ENCODE measurements around the gene SCLY. TPM values are rescaled to one million over a fixed set of nuclear protein-coding genes. Genes with fewer than 3 reads are reported as not detected.

SCLY gene, protein sequence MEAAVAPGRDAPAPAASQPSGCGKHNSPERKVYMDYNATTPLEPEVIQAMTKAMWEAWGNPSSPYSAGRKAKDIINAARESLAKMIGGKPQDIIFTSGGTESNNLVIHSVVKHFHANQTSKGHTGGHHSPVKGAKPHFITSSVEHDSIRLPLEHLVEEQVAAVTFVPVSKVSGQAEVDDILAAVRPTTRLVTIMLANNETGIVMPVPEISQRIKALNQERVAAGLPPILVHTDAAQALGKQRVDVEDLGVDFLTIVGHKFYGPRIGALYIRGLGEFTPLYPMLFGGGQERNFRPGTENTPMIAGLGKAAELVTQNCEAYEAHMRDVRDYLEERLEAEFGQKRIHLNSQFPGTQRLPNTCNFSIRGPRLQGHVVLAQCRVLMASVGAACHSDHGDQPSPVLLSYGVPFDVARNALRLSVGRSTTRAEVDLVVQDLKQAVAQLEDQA
- 28.7 TPM for total RNA-seq (2021; ENCODE audit: unreplicated experiment)
- polyA plus RNA-seq (2012): 11.1 and 13.4 TPM in 2 replicates
- Bru-seq, nascent RNA: percentile 74 among the genes with signal in this experiment
- BruChase-seq, experiment 1, labeled RNA remaining after a 6-hour chase: percentile 64 among the genes with signal in this experiment
- BruChase-seq, experiment 2, labeled RNA remaining after a 2-hour chase: percentile 81 among the genes with signal in this experiment
- long read RNA-seq, transcript SCLY-201 (12 exons, 2,562 nt): major isoform, 16 of 29 reads
- long read RNA-seq, partial matches to known transcripts: 4 of 29 reads
- long read RNA-seq, other reads (novel, unspliced or antisense): 7 of 29 reads

DNA sequence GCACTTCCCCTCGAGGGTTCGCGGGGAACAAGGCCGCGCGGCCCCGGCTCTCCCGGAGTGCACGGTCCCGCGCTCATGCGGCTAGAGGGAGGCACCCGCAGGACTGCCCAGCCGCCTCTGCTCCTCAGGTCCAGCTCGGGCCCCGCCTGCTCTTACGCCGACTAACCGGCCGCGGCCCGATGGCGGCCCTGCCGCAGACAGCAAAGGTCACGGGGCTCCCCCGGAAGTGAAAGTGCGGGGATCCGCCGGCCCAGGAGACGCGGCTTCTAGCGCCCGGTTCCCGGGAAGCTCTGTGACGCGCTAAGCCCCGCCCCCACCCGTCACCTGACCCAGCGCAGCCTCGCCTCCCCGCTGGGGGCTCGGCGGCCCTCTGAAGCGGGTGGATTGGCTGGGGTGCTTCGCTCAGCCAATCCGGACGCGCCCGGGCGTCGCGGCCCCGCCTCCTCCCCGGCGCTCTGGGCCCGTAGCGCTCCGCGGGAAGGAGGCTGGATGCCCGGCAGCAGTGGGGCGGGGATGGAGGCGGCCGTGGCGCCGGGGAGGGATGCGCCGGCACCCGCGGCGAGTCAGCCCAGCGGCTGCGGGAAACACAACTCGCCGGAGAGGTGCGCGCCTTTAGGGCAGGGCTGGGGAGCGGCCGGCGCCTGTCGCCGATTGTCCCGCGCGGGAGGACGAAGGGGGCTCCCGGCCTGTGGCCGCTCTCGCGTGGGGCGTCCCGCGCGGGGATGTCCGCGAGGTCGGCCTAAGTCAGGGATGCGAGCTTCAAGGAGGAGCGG, at the start of gene SCLY:
TSS of gene SCLY (plus strand) at position 460 of the 773 bp plus-strand sequence. CDS start at position 514, 54 bp downstream.
- DNase-seq (ENCODE audit: low read depth, low spot score): peak; percentile 91
- CTCF ChIA-PET: no interaction called here
- peaks cover 9 to 22% of the 10 kb centered on the region in 2 experiments; a peak in 2 of 4 replicates for H3K4me1 ChIP-seq (ENCODE audit: control insufficient read depth in 1 of 2, insufficient read depth in 2 of 2, low read length in 2 of 2)
- intact Hi-C loops (cut with micrococcal nuclease): loop anchor here (1.0 kb wide), 1 partner anchor 202 kb away; no protein-coding TSS in a partner anchor
- H4K20me1 ChIP-seq (ENCODE audit: insufficient read depth): no peaks in the 10 kb centered on the region
- peak within 1 kb of the TSS; percentile 83 for H3K4me2 ChIP-seq (ENCODE audit: low read length)
- H3K79me2 ChIP-seq (ENCODE audit: insufficient read depth, low read length): peaks cover 35% of the 10 kb centered on the region
- peaks cover 7 to 14% of the 10 kb centered on the region in 2 experiments; a peak in 3 of 4 replicates for H3K36me3 ChIP-seq (ENCODE audit: control insufficient read depth in 1 of 2, insufficient read depth in 2 of 2, low read length in 2 of 2)
- H3K9me3 ChIP-seq (ENCODE audit: control insufficient read depth in 1 of 2, insufficient read depth in 1 of 2, low read depth in 1 of 2, low read length in 2 of 2): no peaks in the 10 kb centered on the region
- H3K27me3 ChIP-seq (ENCODE audit: insufficient read depth, low read length): no peaks in the 10 kb centered on the region
- peak within 1 kb of the TSS; percentile 94 for H3K27ac ChIP-seq (ENCODE audit: low read depth, low read length)
- no TSS peak for BruUV-seq (replicated peaks)
- peak; percentile 94 for ATAC-seq
- TF ChIP-seq ZFX (IDR thresholded peaks at IDR 0.05): peak; percentile 96
- TF ChIP-seq, protein P1, sequence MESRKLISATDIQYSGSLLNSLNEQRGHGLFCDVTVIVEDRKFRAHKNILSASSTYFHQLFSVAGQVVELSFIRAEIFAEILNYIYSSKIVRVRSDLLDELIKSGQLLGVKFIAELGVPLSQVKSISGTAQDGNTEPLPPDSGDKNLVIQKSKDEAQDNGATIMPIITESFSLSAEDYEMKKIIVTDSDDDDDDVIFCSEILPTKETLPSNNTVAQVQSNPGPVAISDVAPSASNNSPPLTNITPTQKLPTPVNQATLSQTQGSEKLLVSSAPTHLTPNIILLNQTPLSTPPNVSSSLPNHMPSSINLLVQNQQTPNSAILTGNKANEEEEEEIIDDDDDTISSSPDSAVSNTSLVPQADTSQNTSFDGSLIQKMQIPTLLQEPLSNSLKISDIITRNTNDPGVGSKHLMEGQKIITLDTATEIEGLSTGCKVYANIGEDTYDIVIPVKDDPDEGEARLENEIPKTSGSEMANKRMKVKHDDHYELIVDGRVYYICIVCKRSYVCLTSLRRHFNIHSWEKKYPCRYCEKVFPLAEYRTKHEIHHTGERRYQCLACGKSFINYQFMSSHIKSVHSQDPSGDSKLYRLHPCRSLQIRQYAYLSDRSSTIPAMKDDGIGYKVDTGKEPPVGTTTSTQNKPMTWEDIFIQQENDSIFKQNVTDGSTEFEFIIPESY (IDR thresholded peaks at IDR 0.05; ENCODE audit: extremely low read depth, insufficient replicate concordance, low read length): no peak
- TF ChIP-seq EZH2 (IDR thresholded peaks at IDR 0.05): no peak
- TF ChIP-seq ELF1 (IDR thresholded peaks at IDR 0.05; ENCODE audit: borderline replicate concordance, low read depth): peak; percentile 62
- peak; percentile 76 for TF ChIP-seq EGR1 (IDR thresholded peaks at IDR 0.05; ENCODE audit: low read depth)
- TF ChIP-seq EZH2phosphoT487 (IDR thresholded peaks at IDR 0.05; ENCODE audit: borderline replicate concordance): no peak
- peak; percentile 73 for TF ChIP-seq TCF7L2 (IDR thresholded peaks at IDR 0.05; ENCODE audit: borderline replicate concordance, extremely low read depth, insufficient read depth, insufficient read length)
- peak; percentile 80 for TF ChIP-seq SIN3A (IDR thresholded peaks at IDR 0.05; ENCODE audit: low read depth)
- peak; percentile 78 for TF ChIP-seq SP1 (IDR thresholded peaks at IDR 0.05; ENCODE audit: low read depth)
- peak; percentile 40 for TF ChIP-seq POLR2A (IDR thresholded peaks at IDR 0.05; ENCODE audit: borderline replicate concordance, extremely low read depth, insufficient read depth, insufficient read length)
- no peak for TF ChIP-seq RAD21 (IDR thresholded peaks at IDR 0.05; ENCODE audit: low read depth)
- TF ChIP-seq, protein P2, sequence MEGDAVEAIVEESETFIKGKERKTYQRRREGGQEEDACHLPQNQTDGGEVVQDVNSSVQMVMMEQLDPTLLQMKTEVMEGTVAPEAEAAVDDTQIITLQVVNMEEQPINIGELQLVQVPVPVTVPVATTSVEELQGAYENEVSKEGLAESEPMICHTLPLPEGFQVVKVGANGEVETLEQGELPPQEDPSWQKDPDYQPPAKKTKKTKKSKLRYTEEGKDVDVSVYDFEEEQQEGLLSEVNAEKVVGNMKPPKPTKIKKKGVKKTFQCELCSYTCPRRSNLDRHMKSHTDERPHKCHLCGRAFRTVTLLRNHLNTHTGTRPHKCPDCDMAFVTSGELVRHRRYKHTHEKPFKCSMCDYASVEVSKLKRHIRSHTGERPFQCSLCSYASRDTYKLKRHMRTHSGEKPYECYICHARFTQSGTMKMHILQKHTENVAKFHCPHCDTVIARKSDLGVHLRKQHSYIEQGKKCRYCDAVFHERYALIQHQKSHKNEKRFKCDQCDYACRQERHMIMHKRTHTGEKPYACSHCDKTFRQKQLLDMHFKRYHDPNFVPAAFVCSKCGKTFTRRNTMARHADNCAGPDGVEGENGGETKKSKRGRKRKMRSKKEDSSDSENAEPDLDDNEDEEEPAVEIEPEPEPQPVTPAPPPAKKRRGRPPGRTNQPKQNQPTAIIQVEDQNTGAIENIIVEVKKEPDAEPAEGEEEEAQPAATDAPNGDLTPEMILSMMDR (IDR thresholded peaks at IDR 0.05 in 2 of 3, conservative IDR thresholded peaks at IDR 0.05 in 1 of 3; ENCODE audit: borderline replicate concordance in 1 of 3, insufficient read depth in 1 of 3, low read depth in 2 of 3, low read length in 2 of 3): no peak
- TF ChIP-seq POLR2AphosphoS5 (IDR thresholded peaks at IDR 0.05; ENCODE audit: low read depth, low read length): peak; percentile 82
- no peak; the same call in 1 of the 2 replicates for TF ChIP-seq CBX3 (IDR thresholded peaks at IDR 0.05; ENCODE audit: low read depth)
- TF ChIP-seq JUND (IDR thresholded peaks at IDR 0.05): no peak
- no peak for TF ChIP-seq ZNF274 (IDR thresholded peaks at IDR 0.05; ENCODE audit: low read depth, low read length)
- 0 out of 2 replicates have a peak, but pooled peaks have one; percentile 57 for TF ChIP-seq SRF (IDR thresholded peaks at IDR 0.05; ENCODE audit: low read depth)
- TF ChIP-seq, protein P3, sequence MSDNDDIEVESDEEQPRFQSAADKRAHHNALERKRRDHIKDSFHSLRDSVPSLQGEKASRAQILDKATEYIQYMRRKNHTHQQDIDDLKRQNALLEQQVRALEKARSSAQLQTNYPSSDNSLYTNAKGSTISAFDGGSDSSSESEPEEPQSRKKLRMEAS (IDR thresholded peaks at IDR 0.05): peak; percentile 78
- no peaks in the 10 kb centered on the region for H3K9me2 ChIP-seq (ENCODE audit: insufficient read depth)
- POLR2A ChIA-PET: interaction anchor here (0.9 kb wide), 1 partner anchor 15 kb away, joined by 3 read pairs; no protein-coding TSS in a partner anchor
- peak within 1 kb of the TSS; percentile 78 to 95 for H3K4me3 ChIP-seq (replicated peaks in 1 of 2; ENCODE audit: low read depth in 1 of 2, low read length in 2 of 2)
- H3K9ac ChIP-seq (ENCODE audit: low read length): peak within 1 kb of the TSS; percentile 92
- RAD21 ChIA-PET (ENCODE audit: low non-redundant PET in 1 of 2, low total read pairs in 2 of 2, uncharacterized antibody in 2 of 2, unreplicated experiment in 2 of 2): no interaction called here
- no peak within 1 kb of the TSS for H2AFZ ChIP-seq (ENCODE audit: low read depth, low read length, poor library complexity, severe bottlenecking)
